K562 (cell line): ENCODE measurements around the gene ZFP57. TPM values are rescaled to one million over a fixed set of nuclear protein-coding genes. Genes with fewer than 3 reads are reported as not detected.
A peak's percentile ranks its signal among the peaks of the same experiment; 100 is the strongest.

ENCODE experiments used
- CBFA2T2 ChIP-seq: fragments of 450-650 bp; conservative IDR thresholded peaks from 2 replicates; pipeline ENCODE4 v1.6.1; 2017; ENCODE audit warnings: mild to moderate bottlenecking
- KAT7 ChIP-seq: sonication (generic); formaldehyde crosslinking; IDR thresholded peaks from 2 replicates; pipeline ENCODE4 v1.8.0; 2022; ENCODE audit warnings: missing genetic modification reagents, mild to moderate bottlenecking, borderline replicate concordance
- MAZ ChIP-seq, 2 experiments: fragments of 450-650 bp in 1 of 2; sonication (generic) in 1 of 2; formaldehyde crosslinking; IDR thresholded peaks in 1 of 2; conservative IDR thresholded peaks in 1 of 2; 2 replicates each; pipeline versions ENCODE4 v1.4.0 to v1.5.0; 2020; ENCODE audit warnings: mild to moderate bottlenecking in 1 of 2, missing genetic modification reagents in 1 of 2
- MYC ChIP-seq, 2 experiments: fragments of 250-450 bp in 1 of 2; sonication (Bioruptor Pico) in 1 of 2; IDR thresholded peaks; 2 replicates each; pipeline versions ENCODE4 v1.5.1 to v1.6.1; 2012 to 2021; ENCODE audit warnings: low read depth in 2 of 2, borderline replicate concordance in 1 of 2, improper control_type of control experiment in 1 of 2, low read length in 1 of 2, mild to moderate bottlenecking in 1 of 2, moderate library complexity in 1 of 2
- PHF8 ChIP-seq: fragments of 200-600 bp; sonication (generic); IDR thresholded peaks from 2 replicates; pipeline ENCODE4 v1.6.1; 2012; ENCODE audit warnings: mixed run types, mild to moderate bottlenecking, inconsistent platforms, low read length, moderate library complexity, borderline replicate concordance
- POLR2G ChIP-seq: fragments of 200-400 bp; formaldehyde crosslinking; IDR thresholded peaks from 2 replicates; pipeline ENCODE4 v1.6.1; 2017; ENCODE audit warnings: low read depth, mild to moderate bottlenecking, antibody characterized with exemption, low read length, moderate library complexity
- RB1 ChIP-seq: fragments of 450-650 bp; IDR thresholded peaks from 2 replicates; pipeline ENCODE4 v1.6.1; 2017; ENCODE audit warnings: low read depth, mild to moderate bottlenecking
- TAF1 ChIP-seq: IDR thresholded peaks from 2 replicates; pipeline ENCODE4 v1.6.1; 2011; ENCODE audit warnings: mild to moderate bottlenecking, low read length, moderate library complexity; ENCODE audit not compliant: insufficient read depth, control insufficient read depth, severe bottlenecking; ENCODE audit errors: extremely low read depth
- ZBTB7A ChIP-seq: IDR thresholded peaks from 2 replicates; pipeline ENCODE4 v1.6.1; 2011; ENCODE audit warnings: low read depth, mild to moderate bottlenecking, low read length, moderate library complexity, borderline replicate concordance; ENCODE audit not compliant: control insufficient read depth
- ZFP30 ChIP-seq: fragments of 250-450 bp; sonication (Bioruptor Pico); IDR thresholded peaks from 2 replicates; pipeline ENCODE4 v1.8.0; 2022; ENCODE audit warnings: moderate library complexity, mild to moderate bottlenecking, inconsistent platforms, borderline replicate concordance
- ZNF143 ChIP-seq: sonication (generic); formaldehyde crosslinking; IDR thresholded peaks from 2 replicates; pipeline ENCODE4 v1.9.0; 2022; ENCODE audit warnings: mild to moderate bottlenecking, missing genetic modification reagents
- polyA plus RNA-seq, 8 experiments: library from polyadenylated mRNA; depleted of rRNA in 4 of 8; stranded (reverse) in 5 of 8; unstranded in 3 of 8; fragments of >200 nt; fragmentation: Nextera tagmentation in 2 of 8; fragmentation: Illumina TruSeq in 1 of 8; extraction: Ambion mirVana in 2 of 8; extraction: Trizol in 1 of 8; gene quantifications; 2 replicates each; pipeline versions ENCODE4 v1.2.1 to v1.2.3, GENCODE V29; 2011 to 2014; ENCODE audit warnings: inconsistent platforms in 1 of 8, missing spikeins in 1 of 8
- total RNA-seq, 7 experiments: library from RNA; depleted of rRNA in 6 of 7; stranded (reverse); fragments of >200 nt in 6 of 7; fragmentation: Illumina TruSeq in 2 of 7; extraction: Trizol in 2 of 7; gene quantifications; 2 replicates each; pipeline versions ENCODE4 v1.2.1 to v1.2.3, GENCODE V29; 2011 to 2021; ENCODE audit warnings: low replicate concordance in 1 of 7
- TF ChIP-seq, protein P1 (sequence below): fragments of 450-650 bp; IDR thresholded peaks from 2 replicates; pipeline ENCODE4 v1.6.1; 2016; ENCODE audit warnings: low read depth
- TF ChIP-seq, protein P2 (sequence below), 2 experiments: IDR thresholded peaks; 2 replicates each; pipeline ENCODE4 v1.6.1; 2011; ENCODE audit warnings: borderline replicate concordance in 1 of 2, control low read depth in 1 of 2, low read depth in 1 of 2, low read length in 1 of 2, mild to moderate bottlenecking in 1 of 2, mixed read lengths in 1 of 2, moderate library complexity in 1 of 2; ENCODE audit not compliant: insufficient read depth in 1 of 2, insufficient read length in 1 of 2, poor library complexity in 1 of 2, severe bottlenecking in 1 of 2; ENCODE audit errors: extremely low read depth in 1 of 2
- TF ChIP-seq, protein P3 (sequence below): fragments of 250-450 bp; sonication (Bioruptor Pico); IDR thresholded peaks from 2 replicates; pipeline ENCODE4 v1.4.0; 2020; ENCODE audit warnings: borderline replicate concordance

Gene ZFP57
- total and polyA plus RNA-seq, 9 of the 15 experiments (the other 6 are each of a cell fraction or from before 2014, with no cell fraction given): 0.04 to 0.28 (median 0.13) TPM

DNA sequence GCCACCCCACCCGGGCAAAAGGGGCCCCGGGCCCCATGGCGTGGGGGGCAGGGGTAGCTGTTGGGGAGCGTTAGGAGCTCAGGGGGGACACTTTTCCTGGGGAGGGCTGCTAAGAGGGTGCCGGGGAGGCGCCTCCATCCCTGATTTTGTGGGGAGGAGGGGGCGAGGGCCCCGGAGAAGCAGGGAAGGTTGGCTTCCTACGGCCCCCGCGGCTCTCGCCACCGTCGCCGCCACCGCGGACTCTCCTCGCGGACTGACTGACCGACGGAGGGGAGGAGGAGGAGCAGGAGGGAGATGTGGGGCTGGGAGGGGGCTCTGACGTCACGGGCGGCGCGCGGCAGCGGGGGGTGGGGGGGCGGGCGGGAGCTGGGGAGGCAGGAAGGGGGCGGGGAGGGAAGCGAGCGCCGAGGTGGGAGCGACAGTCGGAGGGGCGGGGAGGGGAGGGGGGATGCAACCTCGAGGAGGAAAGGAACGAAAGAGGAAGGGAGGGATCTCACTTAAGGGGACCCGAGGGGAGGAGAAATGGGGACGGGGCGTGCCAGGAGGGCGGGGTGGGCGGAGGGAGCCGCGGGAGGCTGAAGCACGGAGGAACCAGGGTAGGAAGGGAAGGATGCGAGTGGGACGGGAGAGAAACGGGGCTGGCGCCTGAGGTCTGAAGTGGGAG is 53.1 kb downstream of the ZFP57 start (continued):
- TF ChIP-seq, protein P1, sequence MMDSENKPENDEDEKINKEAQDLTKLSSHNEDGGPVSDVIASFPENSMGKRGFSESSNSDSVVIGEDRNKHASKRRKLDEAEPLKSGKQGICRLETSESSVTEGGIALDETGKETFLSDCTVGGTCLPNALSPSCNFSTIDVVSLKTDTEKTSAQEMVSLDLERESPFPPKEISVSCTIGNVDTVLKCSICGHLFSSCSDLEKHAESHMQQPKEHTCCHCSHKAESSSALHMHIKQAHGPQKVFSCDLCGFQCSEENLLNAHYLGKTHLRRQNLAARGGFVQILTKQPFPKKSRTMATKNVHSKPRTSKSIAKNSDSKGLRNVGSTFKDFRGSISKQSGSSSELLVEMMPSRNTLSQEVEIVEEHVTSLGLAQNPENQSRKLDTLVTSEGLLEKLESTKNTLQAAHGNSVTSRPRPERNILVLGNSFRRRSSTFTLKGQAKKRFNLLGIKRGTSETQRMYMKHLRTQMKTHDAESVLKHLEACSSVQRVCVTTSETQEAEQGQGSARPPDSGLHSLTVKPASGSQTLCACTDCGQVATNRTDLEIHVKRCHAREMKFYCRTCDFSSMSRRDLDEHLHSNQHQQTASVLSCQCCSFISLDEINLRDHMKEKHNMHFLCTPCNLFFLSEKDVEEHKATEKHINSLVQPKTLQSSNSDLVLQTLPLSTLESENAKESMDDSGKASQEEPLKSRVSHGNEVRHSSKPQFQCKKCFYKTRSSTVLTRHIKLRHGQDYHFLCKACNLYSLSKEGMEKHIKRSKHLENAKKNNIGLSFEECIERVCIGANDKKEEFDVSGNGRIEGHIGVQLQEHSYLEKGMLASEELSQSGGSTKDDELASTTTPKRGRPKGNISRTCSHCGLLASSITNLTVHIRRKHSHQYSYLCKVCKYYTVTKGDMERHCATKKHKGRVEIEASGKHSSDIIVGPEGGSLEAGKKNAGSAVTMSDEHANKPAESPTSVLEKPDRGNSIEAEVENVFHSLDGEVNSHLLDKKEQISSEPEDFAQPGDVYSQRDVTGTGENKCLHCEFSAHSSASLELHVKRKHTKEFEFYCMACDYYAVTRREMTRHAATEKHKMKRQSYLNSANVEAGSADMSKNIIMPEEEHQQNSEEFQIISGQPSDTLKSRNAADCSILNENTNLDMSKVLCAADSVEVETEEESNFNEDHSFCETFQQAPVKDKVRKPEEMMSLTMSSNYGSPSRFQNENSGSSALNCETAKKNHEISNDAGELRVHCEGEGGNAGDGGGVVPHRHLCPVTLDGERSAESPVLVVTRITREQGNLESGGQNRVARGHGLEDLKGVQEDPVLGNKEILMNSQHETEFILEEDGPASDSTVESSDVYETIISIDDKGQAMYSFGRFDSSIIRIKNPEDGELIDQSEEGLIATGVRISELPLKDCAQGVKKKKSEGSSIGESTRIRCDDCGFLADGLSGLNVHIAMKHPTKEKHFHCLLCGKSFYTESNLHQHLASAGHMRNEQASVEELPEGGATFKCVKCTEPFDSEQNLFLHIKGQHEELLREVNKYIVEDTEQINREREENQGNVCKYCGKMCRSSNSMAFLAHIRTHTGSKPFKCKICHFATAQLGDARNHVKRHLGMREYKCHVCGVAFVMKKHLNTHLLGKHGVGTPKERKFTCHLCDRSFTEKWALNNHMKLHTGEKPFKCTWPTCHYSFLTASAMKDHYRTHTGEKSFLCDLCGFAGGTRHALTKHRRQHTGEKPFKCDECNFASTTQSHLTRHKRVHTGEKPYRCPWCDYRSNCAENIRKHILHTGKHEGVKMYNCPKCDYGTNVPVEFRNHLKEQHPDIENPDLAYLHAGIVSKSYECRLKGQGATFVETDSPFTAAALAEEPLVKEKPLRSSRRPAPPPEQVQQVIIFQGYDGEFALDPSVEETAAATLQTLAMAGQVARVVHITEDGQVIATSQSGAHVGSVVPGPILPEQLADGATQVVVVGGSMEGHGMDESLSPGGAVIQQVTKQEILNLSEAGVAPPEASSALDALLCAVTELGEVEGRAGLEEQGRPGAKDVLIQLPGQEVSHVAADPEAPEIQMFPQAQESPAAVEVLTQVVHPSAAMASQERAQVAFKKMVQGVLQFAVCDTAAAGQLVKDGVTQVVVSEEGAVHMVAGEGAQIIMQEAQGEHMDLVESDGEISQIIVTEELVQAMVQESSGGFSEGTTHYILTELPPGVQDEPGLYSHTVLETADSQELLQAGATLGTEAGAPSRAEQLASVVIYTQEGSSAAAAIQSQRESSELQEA: no peak
- TF ChIP-seq, protein P2, sequence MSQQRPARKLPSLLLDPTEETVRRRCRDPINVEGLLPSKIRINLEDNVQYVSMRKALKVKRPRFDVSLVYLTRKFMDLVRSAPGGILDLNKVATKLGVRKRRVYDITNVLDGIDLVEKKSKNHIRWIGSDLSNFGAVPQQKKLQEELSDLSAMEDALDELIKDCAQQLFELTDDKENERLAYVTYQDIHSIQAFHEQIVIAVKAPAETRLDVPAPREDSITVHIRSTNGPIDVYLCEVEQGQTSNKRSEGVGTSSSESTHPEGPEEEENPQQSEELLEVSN (IDR thresholded peaks at IDR 0.05; ENCODE audit: borderline replicate concordance in 1 of 2, extremely low read depth in 1 of 2, insufficient read depth in 1 of 2, insufficient read length in 1 of 2, low read depth in 1 of 2, low read length in 1 of 2, poor library complexity in 1 of 2, severe bottlenecking in 1 of 2): no peak
- TF ChIP-seq TAF1 (peak; percentile 77), ZFP30 (CRISPR knock-in tag) (no peak), ZBTB7A (peak; percentile 84; the same call in 1 of the 2 replicates), MYC (IDR thresholded peaks at IDR 0.05; ENCODE audit: low read depth, low read length) (peak; percentile 40), MYC (CRISPR knock-in tag; IDR thresholded peaks at IDR 0.05; ENCODE audit: borderline replicate concordance, low read depth) (0 out of 2 replicates have a peak, but pooled peaks have one; percentile 17), ZNF143 (CRISPR knock-in tag) (no peak), KAT7 (CRISPR knock-in tag) (0 out of 2 replicates have a peak, but pooled peaks have one; percentile 41), MAZ (CRISPR knock-in tag; conservative IDR thresholded peaks at IDR 0.05 in 1 of 2, IDR thresholded peaks at IDR 0.05 in 1 of 2) (peak; percentile 76 to 87; a peak in 3 of 4 replicates), RB1 (peak; percentile 37; the same call in 1 of the 2 replicates), CBFA2T2 (no peak), POLR2G (peak; percentile 95), PHF8 (peak; percentile 72; the same call in 1 of the 2 replicates)
- TF ChIP-seq, protein P3, sequence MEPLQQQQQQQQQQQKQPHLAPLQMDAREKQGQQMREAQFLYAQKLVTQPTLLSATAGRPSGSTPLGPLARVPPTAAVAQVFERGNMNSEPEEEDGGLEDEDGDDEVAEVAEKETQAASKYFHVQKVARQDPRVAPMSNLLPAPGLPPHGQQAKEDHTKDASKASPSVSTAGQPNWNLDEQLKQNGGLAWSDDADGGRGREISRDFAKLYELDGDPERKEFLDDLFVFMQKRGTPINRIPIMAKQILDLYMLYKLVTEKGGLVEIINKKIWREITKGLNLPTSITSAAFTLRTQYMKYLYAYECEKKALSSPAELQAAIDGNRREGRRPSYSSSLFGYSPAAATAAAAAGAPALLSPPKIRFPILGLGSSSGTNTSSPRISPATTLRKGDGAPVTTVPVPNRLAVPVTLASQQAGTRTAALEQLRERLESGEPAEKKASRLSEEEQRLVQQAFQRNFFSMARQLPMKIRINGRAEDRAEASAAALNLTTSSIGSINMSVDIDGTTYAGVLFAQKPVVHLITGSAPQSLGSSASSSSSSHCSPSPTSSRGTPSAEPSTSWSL (CRISPR knock-in tag): no peak
